ENCODE data around the gene CD36.

CD36 gene

DNA sequence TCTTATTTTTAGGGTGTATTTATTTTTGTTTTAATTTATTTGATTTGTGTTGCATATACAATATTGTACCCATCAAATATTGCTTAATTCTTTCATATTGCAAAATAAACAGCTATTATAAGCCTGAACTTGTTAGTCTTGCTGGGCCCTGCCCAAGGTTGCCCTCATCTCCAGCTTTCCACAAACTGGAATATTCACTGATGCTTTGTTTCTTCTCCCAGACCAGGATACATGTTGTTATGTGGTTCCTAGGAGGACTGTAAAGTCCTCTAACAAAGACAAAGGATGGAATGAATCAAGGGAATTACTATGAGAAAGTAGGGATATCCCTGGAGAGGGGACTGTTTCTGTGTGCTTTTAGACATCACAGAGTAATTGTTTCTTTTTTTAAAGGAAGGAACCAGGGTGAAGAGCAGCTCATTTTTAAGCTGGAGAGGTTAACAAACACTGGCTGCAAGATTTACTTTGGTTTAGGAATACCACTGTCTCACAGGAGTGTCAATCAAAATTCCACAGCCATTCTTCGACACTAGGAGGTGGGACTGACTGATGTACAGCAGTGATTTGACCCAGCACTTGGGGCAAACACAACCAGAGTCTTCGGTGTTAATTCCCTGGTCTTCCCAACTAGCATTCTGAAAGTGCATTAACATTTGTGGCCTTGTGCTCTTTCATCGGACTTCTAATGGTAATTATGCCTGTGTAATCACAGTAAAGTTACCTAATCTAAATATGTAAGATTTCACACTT is 14.8 kb upstream of the CD36 start:
- no peak for DNase-seq (ENCODE audit: extremely low read depth in 1 of 2, low read depth in 1 of 2)

DNA sequence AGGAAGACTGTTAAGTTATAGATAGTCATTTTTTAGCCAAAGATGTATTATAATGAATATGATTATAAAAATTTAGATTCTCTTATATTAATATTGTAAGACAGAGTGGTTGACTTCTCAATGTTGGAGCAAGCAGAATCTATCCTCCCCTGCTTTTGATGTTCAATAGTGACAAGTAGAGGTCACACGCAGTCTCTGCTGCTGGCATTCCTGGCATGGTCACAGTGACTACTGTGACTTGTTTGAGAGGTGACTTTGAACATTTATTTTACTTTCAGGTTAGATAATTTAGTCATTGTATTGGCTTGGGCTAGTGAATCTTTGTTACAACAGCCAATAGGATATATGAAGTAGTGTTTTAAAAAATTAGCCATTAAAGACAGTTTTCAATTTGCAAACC is 13.7 kb upstream of the CD36 start:
- DNase-seq (ENCODE audit: extremely low read depth in 1 of 2, low read depth in 1 of 2): no peak

DNA sequence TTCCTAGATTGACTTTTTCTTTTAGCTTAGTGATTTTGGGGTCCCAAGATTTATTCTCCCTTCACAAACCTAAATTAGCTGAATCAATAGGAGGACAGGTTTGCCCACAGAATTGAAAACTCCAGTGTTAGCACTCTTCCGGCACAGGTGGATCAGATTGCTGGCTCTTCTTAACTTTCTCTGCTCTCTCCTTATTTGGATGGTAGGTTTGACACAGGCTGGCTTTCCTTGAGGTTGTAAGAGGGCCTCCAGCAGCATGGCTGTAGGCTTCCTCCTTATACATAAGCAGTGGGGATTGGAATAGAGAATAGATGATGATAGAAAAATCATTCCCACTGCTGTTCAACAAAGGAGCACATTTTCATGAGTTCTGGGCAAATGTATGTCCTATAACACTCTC is 9.4 kb upstream of the CD36 start:
- no peak for DNase-seq (ENCODE audit: extremely low read depth in 1 of 2, low read depth in 1 of 2)

DNA sequence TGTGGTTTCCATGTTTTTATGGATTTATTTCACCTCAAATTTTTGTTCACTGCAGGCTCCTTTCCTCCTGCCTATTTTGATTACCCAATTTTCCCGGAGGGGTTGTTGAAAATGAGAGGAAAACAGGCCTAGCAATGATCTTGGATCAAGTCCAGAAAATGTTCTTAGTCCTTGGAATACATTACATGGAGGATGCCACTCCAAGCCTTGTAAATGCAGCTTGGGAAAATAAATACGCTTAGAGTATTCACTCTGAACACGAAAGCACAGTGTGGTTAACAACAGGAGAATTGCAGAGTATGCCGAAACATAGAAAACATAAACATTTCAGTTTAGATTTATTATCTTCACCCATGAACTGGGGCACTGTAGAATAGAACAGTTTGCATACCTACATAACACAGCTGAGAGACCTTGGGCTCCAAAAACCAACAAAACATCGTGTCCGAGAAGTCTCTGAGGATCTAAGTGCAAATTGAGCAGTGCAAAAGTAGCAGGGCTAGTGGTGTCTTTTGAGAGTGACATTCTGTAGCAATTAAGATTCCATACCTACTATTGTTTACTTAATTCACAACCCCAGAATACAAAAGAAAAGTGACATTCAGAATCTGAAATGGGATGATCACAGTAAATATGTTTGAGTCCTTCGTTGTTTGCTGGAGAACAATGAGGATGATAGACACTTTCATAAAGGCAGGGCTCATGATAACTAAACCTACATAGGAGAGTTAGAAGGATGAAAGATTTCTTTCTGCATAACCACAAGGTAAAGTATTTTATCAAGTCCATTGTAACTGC is 7.6 kb upstream of the CD36 start:
- DNase-seq (ENCODE audit: extremely low read depth in 1 of 2, low read depth in 1 of 2): no peak

- DNase-seq (ENCODE audit: extremely low read depth in 1 of 2, low read depth in 1 of 2): no peak
Measured at GRCh38 chr7:80631421-80631820, 7.0 kb upstream of the CD36 start.

DNA sequence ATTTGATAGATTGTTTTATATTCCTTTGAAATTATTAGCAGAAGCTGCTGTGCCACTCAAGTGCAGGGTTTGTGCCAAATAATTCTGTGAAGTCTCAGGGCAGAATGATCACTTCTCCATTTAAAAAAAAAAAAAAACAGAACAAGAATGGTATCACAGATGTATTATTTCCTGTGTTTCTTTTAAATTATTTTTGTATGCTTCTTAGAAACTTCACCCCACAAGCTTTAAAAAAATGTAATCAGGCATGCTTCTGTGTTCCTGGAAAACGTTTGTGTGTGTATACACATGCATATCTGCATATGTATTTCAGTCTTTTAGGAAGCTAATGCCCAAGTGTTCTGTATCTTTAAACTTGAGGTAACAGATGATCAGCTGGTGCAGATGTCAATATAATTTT is 6.3 kb upstream of the CD36 start:
- DNase-seq (ENCODE audit: extremely low read depth in 1 of 2, low read depth in 1 of 2): no peak

DNA sequence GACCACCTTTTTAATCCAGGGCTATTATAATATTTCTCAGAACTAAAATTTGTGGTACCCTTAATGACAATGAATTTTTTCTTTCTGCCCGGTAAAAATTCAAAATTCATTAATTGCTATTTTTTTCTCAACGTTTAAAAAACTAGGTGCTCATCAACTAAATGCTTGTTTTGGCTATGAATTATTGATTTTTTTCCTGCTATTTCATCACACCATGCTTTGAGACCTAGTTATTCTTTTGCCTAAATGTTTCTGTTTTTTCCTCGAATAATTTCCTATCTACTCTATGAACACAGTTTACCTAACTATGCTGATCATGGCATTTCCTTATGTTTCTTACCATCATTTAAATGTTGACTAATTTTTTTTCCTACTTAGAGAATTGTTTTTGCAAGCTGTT is 5.6 kb upstream of the CD36 start:
- no peak for DNase-seq (ENCODE audit: extremely low read depth in 1 of 2, low read depth in 1 of 2)

GRCh38 chr7:80634505-80634904 is 3.9 kb upstream of the CD36 start:
- DNase-seq (ENCODE audit: extremely low read depth in 1 of 2, low read depth in 1 of 2): no peak

- no peak for DNase-seq (ENCODE audit: extremely low read depth in 1 of 2, low read depth in 1 of 2)
Measured at GRCh38 chr7:80635533-80635932, 2.9 kb upstream of the CD36 start.

GRCh38 chr7:80635998-80636397 is 2.4 kb upstream of the CD36 start:
- no peak for DNase-seq (ENCODE audit: extremely low read depth in 1 of 2, low read depth in 1 of 2)

DNA sequence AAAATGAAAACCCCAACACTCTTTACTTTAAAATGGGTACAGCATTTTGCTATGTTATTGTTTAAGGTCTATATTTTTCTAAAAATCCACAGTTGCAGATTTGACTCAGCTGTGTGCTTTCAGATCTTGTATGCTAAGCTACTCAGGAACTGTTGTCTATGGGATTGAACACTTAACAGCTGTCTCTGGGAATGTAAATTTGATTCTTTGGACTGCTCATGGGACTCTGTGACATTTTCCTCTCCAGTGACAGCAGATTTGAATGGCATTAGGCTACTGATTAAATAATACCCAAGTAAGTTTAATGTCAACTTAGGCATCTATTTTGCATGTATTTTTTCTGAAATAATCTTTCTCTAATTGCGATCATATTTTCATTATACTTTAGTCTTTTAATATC is 1.7 kb upstream of the CD36 start:
- no peak for DNase-seq (ENCODE audit: extremely low read depth in 1 of 2, low read depth in 1 of 2)

- DNase-seq (ENCODE audit: extremely low read depth in 1 of 2, low read depth in 1 of 2): no peak
Measured at GRCh38 chr7:80637454-80637853, 988 bp upstream of the CD36 start.

DNA sequence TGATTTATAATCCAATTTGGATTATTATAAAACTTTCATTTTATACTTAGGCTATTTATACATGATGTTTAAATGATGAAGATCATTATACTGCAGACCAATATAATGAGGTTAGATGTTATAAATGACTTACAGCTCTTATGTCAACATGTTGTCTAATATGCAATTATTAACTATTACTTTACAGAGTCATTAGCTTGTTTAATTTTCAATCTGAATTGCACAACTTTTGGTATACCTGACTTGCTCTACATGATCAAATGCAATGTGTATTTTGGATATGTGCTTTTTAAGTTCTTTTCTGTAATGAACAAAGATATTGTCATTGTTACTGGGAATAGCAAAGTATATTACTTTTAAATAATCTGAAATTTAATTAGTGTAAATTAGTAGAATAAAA is 569 bp downstream of the CD36 start:
- no peak for DNase-seq (ENCODE audit: extremely low read depth in 1 of 2, low read depth in 1 of 2)

- DNase-seq (ENCODE audit: extremely low read depth in 1 of 2, low read depth in 1 of 2): no peak
Measured at GRCh38 chr7:80640846-80641245, 2.4 kb downstream of the CD36 start.

- no peak for DNase-seq (ENCODE audit: extremely low read depth in 1 of 2, low read depth in 1 of 2)
Measured at GRCh38 chr7:80641548-80641947, 3.1 kb downstream of the CD36 start.

DNA sequence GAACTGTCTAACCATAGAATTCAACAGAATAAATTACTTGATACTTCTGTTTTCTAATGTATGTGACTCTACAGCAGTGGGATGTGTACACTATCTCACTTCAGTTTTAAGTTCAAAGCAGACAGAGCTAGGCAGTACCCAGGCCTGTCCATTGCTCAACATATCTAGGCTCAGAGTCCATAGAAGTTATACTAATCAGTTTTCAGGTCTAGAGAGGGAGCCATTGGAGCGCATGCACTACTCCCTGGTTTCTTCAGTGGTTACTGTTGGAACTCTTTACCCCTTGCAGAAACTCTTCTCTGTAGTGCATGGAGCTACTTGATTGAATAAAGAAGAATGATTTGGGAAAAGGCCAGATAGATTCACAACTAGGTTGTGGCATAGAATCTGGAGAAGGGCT is 4.4 kb downstream of the CD36 start:
- DNase-seq (ENCODE audit: extremely low read depth in 1 of 2, low read depth in 1 of 2): no peak

DNA sequence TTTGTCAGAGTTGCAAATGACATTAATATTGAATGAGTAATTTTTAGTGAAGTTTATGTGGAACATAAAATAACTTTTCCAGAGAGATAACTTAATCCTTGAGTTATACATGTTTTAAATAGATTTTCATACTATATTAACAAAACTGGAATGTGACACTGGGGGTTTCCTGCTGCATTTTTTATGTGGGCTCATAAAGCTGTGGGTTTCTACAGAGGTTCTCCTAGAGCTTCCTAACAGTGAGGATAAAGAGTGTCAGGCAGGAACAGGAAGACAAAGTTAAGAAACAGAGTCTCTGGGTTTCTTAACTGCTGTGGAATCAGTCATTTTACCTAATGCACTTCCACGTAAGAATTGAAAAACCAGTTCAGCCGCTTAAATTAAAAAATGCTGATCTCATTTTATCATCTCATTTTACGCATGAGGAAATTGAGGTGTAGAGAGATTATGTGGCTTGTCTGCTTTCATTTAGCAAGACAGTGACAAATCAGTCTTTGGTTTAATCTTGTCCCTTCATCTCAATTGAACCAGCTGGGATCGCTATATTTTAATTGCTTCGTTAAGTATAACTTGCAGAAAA is 5.0 kb downstream of the CD36 start:
- no peak for DNase-seq (ENCODE audit: extremely low read depth in 1 of 2, low read depth in 1 of 2)

- no peak for DNase-seq (ENCODE audit: extremely low read depth in 1 of 2, low read depth in 1 of 2)
Measured at GRCh38 chr7:80644054-80644453, 5.6 kb downstream of the CD36 start.

DNA sequence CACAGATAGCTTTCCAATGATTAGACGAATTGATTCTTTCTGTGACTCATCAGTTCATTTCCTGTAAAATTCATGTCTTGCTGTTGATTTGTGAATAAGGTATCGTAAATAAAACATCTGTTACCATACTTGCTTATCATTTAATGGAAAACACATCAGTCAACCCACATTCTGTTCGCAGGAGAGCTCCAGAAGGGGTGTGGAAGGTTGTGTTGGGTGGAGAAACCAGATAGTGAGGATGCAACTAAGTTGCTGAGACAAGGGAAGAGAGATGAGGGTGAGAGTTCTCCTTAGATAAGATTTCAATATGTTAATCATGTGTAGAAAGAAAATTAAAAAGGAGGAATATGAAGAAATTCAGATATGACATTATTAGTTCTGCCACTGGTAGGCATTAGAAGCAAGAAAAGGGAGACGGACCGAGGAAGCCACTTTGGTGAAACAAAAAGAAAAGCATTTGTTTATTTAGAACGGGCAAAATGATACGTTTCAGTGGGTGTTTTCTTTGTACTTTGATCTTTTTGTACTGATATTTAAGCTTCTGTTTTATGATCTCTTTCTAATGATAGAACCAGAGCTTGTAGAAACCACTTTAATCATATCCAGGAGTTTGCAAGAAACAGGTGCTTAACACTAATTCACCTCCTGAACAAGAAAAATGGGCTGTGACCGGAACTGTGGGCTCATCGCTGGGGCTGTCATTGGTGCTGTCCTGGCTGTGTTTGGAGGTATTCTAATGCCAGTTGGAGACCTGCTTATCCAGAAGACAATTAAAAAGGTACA is 7.8 kb downstream of the CD36 start:
- no peak for DNase-seq (ENCODE audit: extremely low read depth in 1 of 2, low read depth in 1 of 2)

GRCh38 chr7:80647436-80647835 is 9.0 kb downstream of the CD36 start:
- no peak for DNase-seq (ENCODE audit: extremely low read depth in 1 of 2, low read depth in 1 of 2)

DNA sequence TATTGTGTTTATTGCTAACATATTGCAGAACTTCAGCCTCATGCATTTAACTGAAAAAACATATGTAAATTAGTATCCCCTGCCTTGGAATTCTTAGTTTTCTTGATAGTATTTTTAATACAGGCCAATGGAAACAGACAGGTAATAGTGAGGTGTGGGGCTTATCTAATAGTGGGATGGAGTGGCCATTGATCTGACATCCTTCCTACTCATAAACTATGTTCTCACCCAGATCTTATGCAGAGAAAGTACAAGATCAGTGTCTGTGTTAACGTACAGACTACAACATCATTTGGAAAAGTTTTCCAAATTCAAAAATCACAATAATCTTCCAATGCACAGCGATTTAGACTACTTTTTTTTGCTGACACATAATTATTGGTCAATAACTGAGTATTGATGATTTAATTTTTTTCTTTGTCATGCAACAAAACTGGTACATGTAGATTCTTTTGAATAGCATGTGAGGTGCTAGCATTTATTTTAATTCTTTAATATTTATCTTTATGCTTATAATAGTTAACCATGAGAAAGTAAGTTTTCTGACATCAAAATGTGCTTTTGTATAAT is 9.7 kb downstream of the CD36 start:
- DNase-seq (ENCODE audit: extremely low read depth in 1 of 2, low read depth in 1 of 2): no peak

All from stimulated activated CD8-positive, alpha-beta memory T cell treated with anti-CD3 and anti-CD28 coated beads, Interleukin-7, amount 100 ng/mL, for 48 hours (primary cell).